HFFc6 (cell line): ENCODE results near the gene TFPT. TPM values are rescaled to one million over a fixed set of nuclear protein-coding genes. Genes with fewer than 3 reads are reported as not detected.

Experiments
- DNase-seq: peaks from one replicate; pipeline ENCODE4 v3.0.0-alpha.2; 2018
- H3K27ac Mint-ChIP-seq: 2 replicates; pipeline ENCODE4 v1.8.0; 2020; ENCODE audit warnings: mild to moderate bottlenecking, mixed read lengths
- H3K27me3 Mint-ChIP-seq: 2 replicates; pipeline ENCODE4 v1.8.0; 2021; ENCODE audit warnings: mild to moderate bottlenecking, moderate library complexity, mixed read lengths; ENCODE audit not compliant: insufficient read depth
- H3K36me3 Mint-ChIP-seq: 2 replicates; pipeline ENCODE4 v1.8.0; 2021; ENCODE audit warnings: low read depth, mixed read lengths
- H3K4me1 Mint-ChIP-seq: 2 replicates; pipeline ENCODE4 v1.8.0; 2020; ENCODE audit warnings: low read depth, mixed read lengths
- H3K4me3 Mint-ChIP-seq: 2 replicates; pipeline ENCODE4 v1.8.0; 2020; ENCODE audit warnings: mild to moderate bottlenecking, moderate library complexity, mixed read lengths
- H3K9me3 Mint-ChIP-seq: 2 replicates; pipeline ENCODE4 v1.8.0; 2020; ENCODE audit warnings: mild to moderate bottlenecking, mixed read lengths
- total RNA-seq, 6 experiments: library from RNA; stranded (reverse); fragmentation: NEBNext Ultra II Directional; extraction: Animal tissue kit (Norgen Biotek cat#: 25700); gene quantifications; 2 replicates in 1 of 6; 3 replicates in 5 of 6; pipeline ENCODE4 v1.2.3, GENCODE V29; 2021
- TF ChIP-seq, protein P1 (sequence below): fragments of 200-600 bp; sonication (generic); IDR thresholded peaks from 2 replicates; pipeline ENCODE4 v1.5.0; 2021; ENCODE audit warnings: antibody characterized with exemption, mild to moderate bottlenecking

Gene TFPT
- total RNA-seq, 6 experiments from 2014 or later, result 9.3 to 15.4 (median 14.5) TPM

DNA sequence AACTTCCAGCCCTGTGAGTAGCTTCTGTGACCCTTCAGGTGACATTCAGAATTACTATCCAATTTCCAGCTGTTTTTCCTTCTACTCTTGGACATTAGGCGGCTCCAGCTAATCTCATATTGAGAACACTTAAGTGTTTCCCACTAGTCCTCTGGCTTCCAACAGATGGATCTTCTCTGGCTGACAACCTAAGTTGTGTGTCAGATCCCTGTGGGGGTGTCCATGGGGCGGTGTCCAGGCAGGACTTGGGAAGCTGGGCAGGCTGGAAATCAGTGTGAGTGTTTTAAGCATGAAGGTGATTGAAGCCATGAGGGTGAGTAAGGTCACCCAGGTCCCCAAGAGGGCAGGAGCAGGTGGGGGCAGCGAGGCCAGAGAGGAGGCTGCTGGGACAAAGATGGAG is 32.2 kb upstream of the TFPT start:
- peaks cover 4% of the 10 kb centered on the region for H3K27me3 Mint-ChIP-seq
- DNase-seq, result no peak
- peak overlapping the region; percentile 38; the same call in 1 of the 2 replicates for H3K27ac Mint-ChIP-seq
- peaks cover 28% of the 10 kb centered on the region for H3K36me3 Mint-ChIP-seq
- H3K9me3 Mint-ChIP-seq, result no peaks in the 10 kb centered on the region
- H3K4me1 Mint-ChIP-seq, result peaks cover under 1% of the 10 kb centered on the region; the same call in 1 of the 2 replicates
- H3K4me3 Mint-ChIP-seq, result no peak overlapping the region
- TF ChIP-seq, protein P1, sequence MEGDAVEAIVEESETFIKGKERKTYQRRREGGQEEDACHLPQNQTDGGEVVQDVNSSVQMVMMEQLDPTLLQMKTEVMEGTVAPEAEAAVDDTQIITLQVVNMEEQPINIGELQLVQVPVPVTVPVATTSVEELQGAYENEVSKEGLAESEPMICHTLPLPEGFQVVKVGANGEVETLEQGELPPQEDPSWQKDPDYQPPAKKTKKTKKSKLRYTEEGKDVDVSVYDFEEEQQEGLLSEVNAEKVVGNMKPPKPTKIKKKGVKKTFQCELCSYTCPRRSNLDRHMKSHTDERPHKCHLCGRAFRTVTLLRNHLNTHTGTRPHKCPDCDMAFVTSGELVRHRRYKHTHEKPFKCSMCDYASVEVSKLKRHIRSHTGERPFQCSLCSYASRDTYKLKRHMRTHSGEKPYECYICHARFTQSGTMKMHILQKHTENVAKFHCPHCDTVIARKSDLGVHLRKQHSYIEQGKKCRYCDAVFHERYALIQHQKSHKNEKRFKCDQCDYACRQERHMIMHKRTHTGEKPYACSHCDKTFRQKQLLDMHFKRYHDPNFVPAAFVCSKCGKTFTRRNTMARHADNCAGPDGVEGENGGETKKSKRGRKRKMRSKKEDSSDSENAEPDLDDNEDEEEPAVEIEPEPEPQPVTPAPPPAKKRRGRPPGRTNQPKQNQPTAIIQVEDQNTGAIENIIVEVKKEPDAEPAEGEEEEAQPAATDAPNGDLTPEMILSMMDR, result no peak

DNA sequence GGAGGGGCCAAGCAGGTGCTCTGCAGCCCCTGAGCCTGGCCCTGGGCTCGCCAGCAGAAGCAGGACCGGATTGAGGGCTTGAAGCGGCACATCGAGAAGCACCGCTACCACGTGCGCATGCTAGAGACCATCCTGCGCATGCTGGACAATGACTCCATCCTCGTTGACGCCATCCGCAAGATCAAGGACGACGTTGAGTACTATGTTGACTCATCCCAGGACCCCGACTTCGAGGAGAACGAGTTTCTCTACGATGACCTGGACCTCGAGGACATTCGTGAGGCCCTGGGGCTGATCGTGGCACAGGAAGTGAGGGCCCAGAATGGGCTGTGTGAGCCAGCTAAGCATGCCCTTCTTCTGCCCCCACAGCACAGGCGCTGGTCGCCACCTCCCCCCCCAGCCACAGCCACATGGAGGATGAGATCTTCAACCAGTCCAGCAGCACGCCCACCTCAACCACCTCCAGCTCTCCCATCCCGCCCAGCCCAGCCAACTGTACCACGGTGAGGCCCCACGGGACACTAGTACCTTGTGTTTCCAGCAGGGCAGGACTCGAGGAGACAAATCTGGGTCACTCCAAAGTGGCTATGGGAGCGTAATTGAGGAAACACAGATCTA is 30.2 kb upstream of the TFPT start:
- H3K4me3 Mint-ChIP-seq, result no peak overlapping the region
- no peaks in the 10 kb centered on the region for H3K9me3 Mint-ChIP-seq
- H3K27ac Mint-ChIP-seq, result no peak overlapping the region
- peaks cover 21% of the 10 kb centered on the region for H3K4me1 Mint-ChIP-seq
- DNase-seq, result no peak
- TF ChIP-seq, protein P1, result no peak
- peaks cover 35% of the 10 kb centered on the region for H3K36me3 Mint-ChIP-seq
- H3K27me3 Mint-ChIP-seq, result peaks cover 5% of the 10 kb centered on the region

DNA sequence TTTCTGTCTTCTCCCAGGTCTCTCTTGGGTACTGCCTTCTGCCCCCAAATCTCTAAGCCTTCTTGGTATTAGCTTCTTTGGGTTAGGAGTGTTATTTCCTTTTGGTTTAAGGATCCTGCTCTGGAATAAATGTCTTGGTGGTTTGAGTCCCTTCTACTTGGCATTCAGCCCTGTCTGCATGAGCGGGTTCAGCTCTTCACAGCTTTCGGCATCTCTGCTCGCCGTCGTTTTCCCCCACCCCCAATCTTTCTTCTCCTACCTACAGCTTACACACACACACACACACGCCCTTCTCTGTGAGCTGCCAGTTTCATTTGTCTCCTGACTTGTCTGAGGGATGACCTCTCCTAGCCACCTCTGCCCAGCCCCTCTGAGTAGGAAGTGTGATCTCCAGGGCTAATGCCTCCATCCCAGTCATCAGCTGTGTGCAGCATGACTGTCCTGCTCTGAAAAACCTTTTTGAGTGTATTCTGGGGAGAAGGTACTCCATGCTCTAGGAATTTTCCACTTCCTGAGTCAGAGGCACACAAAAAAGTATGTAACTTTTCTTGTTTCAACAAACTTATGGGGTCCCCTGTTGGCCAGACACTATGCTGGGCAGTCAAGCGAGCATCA is 26.8 kb upstream of the TFPT start:
- TF ChIP-seq, protein P1, result no peak
- Mint-ChIP-seq H3K4me3 (no peak overlapping the region; the same call in 1 of the 2 replicates), H3K9me3 (no peaks in the 10 kb centered on the region), H3K27ac (peak overlapping the region; percentile 54; the same call in 1 of the 2 replicates), H3K27me3 (peaks cover 2% of the 10 kb centered on the region; the same call in 1 of the 2 replicates), H3K36me3 (peaks cover 29% of the 10 kb centered on the region), H3K4me1 (peaks cover 40% of the 10 kb centered on the region)
- peak; percentile 56 for DNase-seq

DNA sequence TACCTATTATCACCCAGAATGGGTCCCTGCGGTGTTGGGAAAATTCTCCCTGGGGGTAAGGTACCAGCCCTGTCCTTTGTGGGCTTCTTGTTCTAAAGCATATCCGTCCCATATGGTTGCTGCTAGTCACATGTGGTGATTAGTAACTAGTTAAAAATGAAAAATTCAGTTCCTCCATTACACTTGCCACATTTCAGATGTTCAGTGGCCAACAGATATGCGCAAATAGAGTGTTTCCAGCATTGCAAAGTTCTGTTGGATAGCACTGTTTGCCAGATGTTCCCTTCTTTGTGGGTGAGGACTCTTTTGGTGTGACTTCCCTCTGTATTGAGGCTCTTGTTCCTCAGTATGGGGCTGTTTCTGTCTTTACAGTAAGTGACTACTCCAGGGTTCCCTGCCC is 25.9 kb upstream of the TFPT start:
- DNase-seq, result peak; percentile 25
- Mint-ChIP-seq H3K27ac (peak overlapping the region; percentile 54; the same call in 1 of the 2 replicates), H3K9me3 (no peaks in the 10 kb centered on the region), H3K4me3 (no peak overlapping the region), H3K27me3 (peaks cover 2% of the 10 kb centered on the region; the same call in 1 of the 2 replicates), H3K4me1 (peaks cover 42% of the 10 kb centered on the region), H3K36me3 (peaks cover 29% of the 10 kb centered on the region)
- TF ChIP-seq, protein P1, result no peak

DNA sequence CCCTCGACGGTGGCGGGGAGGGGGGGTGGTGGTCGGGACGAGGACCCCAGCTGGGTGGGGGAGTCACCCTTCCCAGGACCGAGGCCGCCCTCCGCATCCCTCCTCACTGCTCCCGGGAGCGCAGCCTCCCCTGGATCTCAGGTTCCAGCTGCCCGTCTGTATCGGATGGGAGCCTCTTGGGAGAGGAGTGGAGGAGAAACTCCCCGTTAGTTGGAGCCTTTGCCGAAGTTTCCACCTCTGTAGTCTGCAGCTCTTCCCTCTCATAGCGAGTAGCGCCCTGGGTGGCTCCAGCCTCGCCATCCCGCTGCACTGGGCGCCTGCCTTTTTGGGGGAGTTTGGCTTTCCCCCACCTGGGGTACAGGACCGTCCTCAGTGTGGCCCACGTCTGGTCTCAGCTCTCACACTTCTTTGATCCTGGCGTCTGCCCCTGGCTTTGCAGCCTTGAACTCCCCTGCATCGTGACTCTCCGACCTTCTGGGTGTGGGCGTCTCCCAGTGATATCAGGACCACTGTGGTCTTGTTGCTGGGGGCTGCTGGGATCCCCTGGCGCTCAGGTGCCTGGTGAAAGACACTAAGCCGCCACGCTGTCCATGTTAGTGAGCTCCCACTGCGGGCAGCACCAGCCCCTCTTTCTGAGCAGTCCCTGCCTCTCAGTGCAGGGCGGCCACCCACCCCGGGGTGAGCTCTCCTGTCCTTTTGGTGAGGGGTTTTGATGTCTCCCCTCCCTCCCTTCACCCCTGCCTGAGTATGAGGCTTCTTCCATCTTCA is 23.2 kb upstream of the TFPT start:
- peaks cover 50% of the 10 kb centered on the region for H3K4me1 Mint-ChIP-seq
- peaks cover 2% of the 10 kb centered on the region; the same call in 1 of the 2 replicates for H3K27me3 Mint-ChIP-seq
- H3K36me3 Mint-ChIP-seq, result peaks cover 14% of the 10 kb centered on the region
- H3K27ac Mint-ChIP-seq, result peak overlapping the region; percentile 89
- H3K4me3 Mint-ChIP-seq, result peak overlapping the region; percentile 91
- no peak for DNase-seq
- no peaks in the 10 kb centered on the region for H3K9me3 Mint-ChIP-seq
- TF ChIP-seq, protein P1, result no peak
